Amniotic stem cell (primary cell): ENCODE measurements around the gene GTPBP4.

Source experiments
- DNase-seq: peaks from one replicate; lab custom pipeline; 2025; lab: John Stamatoyannopoulos, UW

GTPBP4 gene

DNA sequence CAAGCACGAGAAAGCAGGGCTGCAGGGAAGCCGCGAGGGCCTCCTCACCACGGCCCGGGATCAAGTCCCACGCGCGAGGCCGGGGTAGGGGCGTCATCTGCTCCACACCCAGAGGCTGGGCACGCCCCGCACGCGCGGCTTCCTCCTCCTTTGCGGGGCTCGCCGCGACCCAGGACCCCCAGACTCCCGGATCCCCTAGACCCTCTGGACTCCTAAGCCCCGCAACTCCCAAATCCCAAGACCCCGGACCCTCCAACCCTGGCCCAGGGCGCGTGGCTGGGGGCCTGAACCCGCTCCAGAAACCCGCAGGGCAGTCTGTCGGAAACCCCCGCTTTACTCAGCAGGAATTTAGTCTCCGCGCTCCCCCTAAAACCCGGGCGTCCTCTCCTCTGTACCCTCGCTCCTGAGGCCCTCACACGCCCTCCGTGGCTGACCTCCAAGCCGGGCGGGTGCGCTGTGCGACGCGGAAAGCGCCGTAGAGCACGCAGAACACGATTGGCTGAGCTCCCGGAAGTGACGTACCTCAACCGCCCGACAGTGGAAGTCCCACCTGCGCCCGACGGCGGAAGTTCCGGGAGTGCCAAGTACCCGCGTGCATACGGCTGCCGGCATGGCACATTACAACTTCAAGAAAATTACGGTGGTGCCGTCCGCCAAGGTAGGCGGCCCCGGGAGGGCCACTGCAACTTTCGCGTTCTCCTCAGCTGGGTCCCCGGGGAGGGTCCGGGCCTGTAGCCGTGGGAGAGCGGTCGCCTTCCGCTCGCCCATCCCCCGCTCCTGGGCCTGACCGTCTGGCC, at the start of gene GTPBP4:
GTPBP4 (plus strand) TSS at position 565 of the 797 bp plus-strand sequence; CDS start at position 611, 46 bp downstream.
- DNase-seq: peak; percentile 98

GRCh38 chr10:938941-939678, 49.1 kb upstream of the GTPBP4 start:
- DNase-seq: no peak

DNA sequence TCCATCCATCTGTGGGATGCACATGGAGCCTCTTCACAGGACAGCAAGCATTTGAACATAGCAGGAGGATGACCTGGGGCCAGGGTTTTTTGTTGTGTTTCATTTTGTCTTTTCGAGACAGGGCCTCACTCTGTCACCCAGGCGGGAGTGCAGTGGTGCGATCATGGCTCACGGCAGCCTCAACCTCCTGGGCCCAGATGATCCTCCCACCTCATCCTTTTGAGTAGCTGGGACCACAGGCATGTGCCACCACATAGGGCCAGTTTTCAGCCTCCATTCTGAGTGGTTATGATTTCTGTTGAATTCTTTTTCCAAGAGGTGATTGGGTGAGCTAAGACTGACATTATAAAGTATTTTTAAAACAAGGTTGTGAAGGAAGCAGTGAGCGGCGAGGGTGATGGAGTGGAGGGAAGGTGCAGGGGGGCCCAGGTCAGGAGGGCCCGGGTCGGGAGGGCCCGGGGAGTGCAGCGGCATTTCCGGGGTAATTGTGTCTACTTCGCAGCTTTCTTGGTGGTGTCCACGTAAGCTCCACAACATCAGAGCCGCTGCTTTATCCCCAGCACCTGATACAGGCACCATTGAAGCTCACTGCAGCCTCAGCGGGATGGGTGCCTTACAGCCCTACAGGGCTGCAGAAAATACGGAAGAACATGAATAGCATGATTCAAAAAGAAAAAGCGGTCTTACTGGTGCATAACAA, 44.8 kb upstream of the GTPBP4 start:
- no peak for DNase-seq

DNA sequence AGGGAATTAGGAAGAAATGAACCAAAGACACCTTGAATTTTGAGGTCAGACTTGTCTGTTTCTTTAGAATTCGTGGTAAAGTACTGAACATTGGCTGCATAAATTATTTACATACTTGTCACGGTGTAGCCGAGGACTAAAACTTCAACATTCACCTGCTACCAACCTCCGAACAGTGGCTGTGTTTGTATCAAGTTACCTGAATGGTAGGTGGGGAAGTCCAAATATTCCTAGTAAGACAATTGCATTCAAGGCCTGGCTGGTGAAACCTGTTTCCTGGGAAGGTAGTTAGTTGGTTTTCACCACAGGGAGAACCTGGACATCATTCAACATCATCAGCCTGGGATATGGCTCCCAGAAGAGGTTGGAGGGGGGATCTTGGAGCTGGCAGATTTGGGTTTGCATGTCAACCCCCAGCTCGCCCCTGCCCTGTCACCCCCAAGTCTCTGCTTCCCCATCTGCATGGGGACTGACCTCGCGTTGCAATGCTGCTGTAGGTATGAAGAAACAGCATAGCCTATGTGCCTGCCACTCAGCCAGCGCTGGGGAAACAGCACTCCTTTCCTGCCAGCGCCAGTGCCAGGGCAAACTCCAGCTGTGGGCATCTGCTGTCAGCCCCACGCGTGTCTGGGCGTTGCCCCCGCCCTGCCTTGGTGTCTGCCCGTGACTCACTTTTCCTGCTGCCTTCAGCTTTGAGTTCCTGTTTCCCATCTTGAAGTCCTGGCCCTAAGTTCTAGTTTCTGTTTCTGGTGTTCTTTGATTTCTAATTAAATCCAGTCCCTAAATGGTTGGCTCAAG, 44.0 kb upstream of the GTPBP4 start:
- peak; percentile 15 for DNase-seq

DNA sequence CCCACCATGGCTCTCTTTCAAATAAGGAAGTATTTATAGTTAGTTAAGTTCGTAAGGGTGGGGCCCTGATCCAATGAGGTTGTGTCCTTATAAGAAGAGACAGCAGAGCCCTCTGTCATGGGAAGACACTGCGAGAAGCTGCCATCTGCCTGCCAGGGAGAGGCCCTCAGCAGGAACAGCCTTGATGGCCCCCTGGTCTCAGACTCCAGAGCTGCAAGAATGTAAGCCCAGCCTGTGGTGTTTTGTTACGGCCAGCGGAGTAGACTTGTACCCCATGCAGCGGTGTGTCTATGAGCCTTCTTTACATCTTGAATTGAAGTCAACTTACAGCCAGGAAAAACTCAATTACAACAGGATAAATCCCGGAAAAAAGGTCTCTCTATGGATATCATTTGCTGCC, 42.5 kb upstream of the GTPBP4 start:
- no peak for DNase-seq

- no peak for DNase-seq
Observed at GRCh38 chr10:947051-947450, 41.2 kb upstream of the GTPBP4 start.

DNA sequence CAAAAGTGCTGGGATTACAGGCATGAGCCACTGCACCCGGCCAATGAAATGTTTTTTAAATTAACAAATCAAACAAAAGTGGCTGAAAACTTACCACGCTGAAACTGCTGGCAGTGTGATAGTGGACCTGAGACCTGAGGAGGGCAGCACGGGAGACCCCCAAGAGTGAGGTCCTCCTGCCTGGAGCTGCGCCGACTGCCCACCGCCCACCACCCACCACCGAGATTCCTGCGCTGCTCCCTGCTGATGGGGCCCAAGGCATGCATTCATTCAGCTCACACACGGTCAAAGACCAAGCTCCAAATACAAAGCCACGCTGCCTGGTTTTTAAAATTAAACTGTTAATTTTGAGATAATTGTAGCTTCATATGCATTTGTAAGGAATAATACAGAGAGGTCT, 40.4 kb upstream of the GTPBP4 start:
- DNase-seq: no peak

DNA sequence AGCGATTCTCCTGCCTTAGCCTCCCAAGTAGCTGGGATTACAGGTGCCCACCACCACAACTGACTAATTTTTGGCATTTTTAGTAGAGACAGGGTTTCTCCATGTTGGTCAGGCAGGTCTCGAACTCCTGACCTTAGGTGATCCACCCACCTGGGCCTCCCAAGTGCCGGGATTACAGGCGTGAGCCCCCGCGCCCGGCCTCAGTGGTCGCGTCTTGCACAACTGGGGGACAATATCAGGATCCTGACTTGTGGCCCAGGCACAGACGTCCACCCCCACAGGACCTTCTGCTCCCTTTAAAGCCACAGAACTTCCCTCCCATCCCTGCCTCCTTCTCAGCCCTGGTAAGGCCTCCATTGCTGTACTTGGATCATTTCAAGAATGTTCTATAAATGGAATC, 39.9 kb upstream of the GTPBP4 start:
- DNase-seq: no peak

- no peak for DNase-seq
Observed at GRCh38 chr10:949446-949845, 38.8 kb upstream of the GTPBP4 start.

DNA sequence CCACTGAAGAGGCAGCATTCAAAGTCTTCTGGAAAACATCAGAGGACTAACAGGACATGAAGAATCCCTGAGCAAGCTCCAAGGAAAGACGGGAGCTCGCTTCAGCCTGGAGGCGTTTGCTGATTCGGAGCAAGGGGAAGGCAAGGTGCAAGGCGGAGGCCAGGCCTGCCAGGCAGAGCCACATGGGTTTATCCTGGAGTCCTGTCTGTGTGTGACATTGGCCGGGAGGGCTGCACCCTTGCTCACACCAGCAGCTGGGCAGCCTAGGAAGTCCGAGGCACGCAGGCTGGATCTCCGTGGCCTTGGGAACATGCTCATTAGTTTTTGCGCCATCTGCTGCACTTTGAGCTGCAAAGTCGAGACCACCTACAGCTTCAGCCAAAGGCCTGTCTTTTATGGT, 34.4 kb upstream of the GTPBP4 start:
- DNase-seq: no peak

GRCh38 chr10:954396-954795, 33.8 kb upstream of the GTPBP4 start:
- DNase-seq: no peak

- DNase-seq: no peak
Observed at GRCh38 chr10:955127-955819, 33.0 kb upstream of the GTPBP4 start.

GRCh38 chr10:955820-956217, 32.4 kb upstream of the GTPBP4 start:
- no peak for DNase-seq

GRCh38 chr10:958106-958505, 30.1 kb upstream of the GTPBP4 start:
- DNase-seq: no peak

- no peak for DNase-seq
Observed at GRCh38 chr10:958856-959255, 29.4 kb upstream of the GTPBP4 start.

GRCh38 chr10:962342-962741, 25.9 kb upstream of the GTPBP4 start:
- no peak for DNase-seq

GRCh38 chr10:963186-963585, 25.0 kb upstream of the GTPBP4 start:
- DNase-seq: no peak

- DNase-seq: no peak
Observed at GRCh38 chr10:963655-964054, 24.6 kb upstream of the GTPBP4 start.

DNA sequence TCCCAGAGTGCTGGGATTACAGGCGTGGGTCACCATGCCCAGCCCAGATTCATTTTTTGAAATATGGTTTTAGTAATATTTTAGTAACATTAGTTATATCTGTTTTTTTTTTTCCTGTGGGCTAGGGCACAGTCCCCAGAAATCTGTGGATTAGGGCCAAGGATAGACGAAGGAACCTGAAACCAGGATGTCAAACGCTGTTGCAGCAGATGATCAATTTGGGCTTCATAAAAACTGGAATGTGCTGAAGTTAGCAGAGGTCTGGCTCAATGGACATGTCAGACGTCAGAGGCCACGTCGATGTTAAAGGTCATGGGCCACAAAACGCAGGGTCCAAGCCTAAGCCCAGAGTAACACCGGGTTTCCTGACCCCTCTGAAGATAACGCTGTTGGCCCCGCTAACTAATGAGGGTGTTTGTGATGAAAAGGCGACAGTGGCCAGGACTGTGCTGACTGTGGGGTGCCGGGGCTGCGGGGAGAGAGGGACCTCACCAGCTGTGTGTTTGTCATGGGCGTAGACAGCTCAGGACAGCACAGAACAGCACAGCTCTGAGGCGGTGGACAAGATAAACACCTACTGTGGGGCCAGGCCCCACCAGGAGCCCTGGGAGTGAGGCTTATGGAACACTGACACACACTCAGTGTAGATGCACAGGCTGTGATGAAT, 23.8 kb upstream of the GTPBP4 start:
- no peak for DNase-seq

DNA sequence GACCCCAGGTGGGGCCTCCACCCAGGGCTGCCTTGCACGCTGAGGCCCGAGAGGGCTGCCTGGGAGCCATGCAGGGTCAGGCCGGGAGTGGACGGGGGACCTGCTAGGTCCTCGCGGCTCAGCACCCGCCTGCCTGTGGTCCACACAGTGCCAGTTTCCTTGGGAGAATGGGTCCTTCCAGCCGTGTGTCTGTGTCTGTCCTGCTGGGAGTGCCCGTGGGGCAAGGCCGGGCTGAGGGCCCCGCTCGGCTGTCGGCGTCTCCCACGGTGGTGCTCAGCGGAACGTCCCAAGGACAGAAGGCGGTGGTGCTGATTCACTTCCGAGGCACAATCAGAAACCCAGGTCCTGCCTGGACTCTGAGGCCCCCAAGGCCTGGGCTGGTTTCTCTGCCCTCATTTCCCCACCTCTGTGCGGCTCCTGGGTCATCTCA, 23.2 kb upstream of the GTPBP4 start:
- no peak for DNase-seq
